HG03520 (cell line): ENCODE results near the gene MTRF1L.
A peak's percentile ranks its signal among the peaks of the same experiment; 100 is the strongest.

Experiments
- ATAC-seq: cut with Tn5 transposase; IDR thresholded peaks from one replicate; pipeline ENCODE4 v1.9.1; 2021; ENCODE audit warnings: mild to moderate bottlenecking, moderate library complexity; ENCODE audit not compliant: unreplicated experiment

Gene MTRF1L

DNA sequence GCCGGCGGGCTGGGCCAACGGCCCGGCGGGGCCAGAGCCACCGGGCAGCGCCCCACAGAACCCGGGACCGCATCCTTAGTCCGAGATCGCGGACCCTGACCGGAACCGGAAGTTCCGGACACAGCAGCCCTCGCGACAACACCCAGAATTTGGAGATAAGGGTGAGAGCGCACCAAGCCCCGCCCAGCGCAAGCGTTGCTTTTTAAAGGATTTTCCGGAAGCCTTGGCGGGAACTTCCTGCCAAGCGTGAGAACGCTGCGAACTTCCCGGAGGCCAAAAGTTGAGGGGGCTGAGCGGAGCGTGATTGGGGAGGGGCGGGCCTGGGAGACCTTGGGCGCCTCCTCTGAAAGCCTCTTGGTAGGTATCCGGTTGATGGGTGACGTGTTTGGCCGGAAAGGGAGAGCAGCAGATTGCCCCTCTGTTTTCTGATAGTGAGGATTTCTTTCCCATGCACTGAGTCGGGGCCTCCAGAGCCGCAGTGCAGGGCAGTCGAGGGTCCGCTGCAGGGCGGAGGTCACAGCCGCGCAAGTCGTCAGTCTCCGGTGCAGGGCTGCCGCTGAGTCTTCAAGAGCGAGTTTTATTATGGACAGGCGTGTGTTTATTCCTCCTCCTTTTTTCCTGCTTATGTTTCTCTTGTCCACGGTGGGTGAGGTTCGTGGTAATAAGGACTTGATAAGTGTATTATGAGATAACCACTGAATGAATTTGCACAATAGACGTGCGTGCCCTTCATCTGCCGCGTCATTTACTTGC lies at the start of gene MTRF1L:
Gene MTRF1L, minus strand, starts transcription at position 97 of the 753 bp plus-strand sequence. Its CDS starts 24 bp downstream, at position 73.
- peak; percentile 94 for ATAC-seq

DNA sequence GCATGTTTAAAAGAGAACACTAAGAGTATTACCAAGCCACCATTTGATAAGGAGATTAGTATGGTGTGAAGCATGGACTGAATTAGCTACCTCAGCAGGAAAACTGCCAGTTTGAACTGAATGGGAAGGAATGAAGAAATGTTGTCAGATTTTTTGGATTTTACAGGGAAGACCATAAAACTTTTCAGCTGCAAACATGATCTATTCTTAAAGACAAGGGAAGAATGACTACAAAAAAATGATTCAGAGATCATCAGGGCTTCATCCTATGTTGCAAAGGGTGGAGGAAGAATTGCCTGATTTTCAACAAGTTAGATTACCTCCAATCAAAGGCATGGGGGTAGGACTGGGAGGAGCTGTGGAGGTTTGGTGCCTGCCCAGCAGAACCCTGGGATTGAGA lies 49.3 kb upstream of the MTRF1L start:
- ATAC-seq: no peak

GRCh38 chr6:153048631-153049030 lies 46.1 kb upstream of the MTRF1L start:
- no peak for ATAC-seq

GRCh38 chr6:153047386-153047785 lies 44.9 kb upstream of the MTRF1L start:
- ATAC-seq: no peak

DNA sequence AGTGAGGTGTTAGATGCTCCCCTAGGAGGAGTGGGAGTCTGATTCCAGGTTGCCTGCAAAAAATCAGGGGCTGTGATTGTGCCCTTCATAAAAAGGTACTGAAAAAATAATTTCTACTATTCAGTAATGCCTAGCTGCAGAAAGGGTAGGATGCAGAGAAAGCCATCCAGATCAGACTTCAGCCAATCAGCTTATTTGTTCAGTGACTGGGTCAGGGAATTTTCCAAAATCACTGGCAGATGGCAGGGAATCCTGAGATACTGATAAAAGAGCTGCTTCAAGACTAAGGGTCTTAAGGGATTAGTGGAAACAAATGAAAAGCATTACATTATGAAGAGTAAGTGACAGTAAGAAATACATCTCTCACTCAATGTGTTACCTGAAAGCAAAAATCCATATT lies 42.8 kb upstream of the MTRF1L start:
- ATAC-seq: no peak

GRCh38 chr6:153044295-153044694 lies 41.8 kb upstream of the MTRF1L start:
- no peak for ATAC-seq

GRCh38 chr6:153043719-153044118 lies 41.2 kb upstream of the MTRF1L start:
- ATAC-seq: no peak

DNA sequence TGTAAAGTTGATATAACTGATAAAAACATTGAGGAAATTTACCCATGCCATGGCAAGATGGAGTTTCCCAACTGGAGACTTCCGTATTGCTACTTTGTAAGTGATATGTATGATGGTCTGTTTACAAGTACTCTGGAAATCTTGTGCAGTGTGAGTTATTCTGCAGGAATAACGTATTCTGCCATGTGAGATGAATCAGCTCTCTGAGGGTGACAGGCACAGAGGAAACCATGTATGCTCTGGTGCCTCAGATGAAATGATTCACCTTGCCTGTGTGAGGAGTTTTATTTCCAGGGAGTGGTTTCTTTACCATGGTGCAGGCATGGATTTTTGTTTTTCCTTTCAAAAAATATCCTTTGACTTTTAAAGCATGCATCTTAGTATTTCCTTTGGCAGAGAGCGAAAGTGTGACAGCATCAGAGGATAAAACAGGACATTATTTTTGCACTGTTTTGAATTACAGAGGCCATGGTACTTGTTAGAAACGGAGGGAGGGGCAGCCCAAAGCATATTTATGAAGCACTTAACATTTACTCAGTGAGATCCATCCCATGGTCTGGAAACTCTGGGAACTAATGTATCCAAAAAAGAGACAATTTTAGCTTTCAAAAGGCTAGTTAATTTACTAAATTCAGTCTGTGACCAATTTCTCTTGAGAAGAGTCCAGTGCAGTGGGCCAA lies 36.0 kb upstream of the MTRF1L start:
- ATAC-seq: no peak

DNA sequence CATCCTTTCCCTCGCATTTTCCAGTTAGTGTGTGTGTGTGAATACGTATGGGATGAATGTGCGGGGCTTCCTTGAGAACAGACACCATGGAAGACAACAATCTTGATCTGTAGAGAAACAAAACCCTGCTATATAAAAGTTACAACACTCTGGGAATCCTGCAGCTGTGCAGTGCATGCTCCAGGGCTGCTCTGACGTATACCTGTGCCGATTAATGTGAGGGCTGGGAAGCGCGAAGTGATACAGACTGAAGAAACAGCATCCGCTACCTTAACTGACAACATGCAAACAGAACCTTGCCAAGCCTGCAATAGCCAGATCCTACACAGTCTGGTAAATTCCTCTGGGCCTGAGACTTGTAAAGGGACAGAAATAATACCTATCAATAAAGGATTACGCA lies 31.6 kb upstream of the MTRF1L start:
- no peak for ATAC-seq

DNA sequence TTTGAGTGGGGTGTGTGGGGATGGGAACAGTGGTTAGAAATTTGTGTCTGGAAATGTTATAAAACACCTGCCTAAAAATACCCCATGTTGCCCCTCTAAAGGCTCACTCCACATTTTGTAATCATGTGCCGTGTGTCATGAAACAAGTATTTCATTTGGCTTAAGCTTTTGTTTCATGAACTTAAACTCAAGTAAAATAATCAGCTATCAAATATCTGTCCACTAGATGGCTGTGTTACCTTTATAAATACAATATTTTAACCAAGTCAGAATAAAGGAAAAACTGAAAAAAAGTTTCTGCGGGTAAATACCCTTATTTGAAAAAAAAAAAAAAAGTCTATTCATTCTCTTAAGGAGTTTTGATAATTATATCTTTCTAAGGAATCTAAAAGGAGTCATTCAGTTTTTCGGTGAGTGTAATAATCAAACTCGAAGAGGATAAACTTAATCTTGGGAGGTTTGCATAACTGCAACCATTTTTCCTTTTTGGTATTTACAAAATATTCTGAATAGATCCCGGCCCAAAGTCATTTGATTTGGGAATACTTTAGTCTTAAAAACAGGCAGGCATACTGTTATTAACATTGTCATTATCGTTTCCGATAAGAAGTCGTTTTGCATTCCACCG lies 29.9 kb upstream of the MTRF1L start:
- no peak for ATAC-seq

DNA sequence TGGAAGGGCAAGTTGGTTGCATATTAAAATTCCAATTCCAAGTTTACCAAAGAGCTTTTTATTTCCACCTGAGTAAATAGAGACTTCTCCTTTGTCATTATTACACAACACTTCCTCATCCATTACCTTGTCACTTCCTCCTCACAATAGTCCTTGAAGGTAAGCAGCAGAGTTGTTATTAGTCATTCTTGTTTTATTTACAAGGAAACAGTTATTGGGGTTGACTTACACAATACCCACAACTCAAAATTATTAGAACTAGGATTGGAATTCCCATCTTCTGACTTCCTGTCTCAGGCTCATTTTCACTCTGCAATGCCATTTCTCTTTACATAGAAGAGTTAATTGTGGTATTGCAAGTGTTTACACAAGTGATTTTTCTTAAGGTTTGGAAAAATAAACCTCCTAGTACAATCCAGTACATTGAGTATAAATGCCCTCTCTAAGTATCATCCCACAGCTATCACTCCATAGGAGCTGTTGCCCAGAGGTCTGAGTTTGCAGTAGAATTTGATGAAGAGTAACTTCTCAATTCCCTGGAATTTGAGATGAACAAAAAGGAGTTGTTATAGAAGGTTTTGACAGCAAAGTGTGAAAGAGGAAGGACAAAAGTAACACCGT lies 28.9 kb upstream of the MTRF1L start:
- no peak for ATAC-seq

- no peak for ATAC-seq
Measured at GRCh38 chr6:153028963-153029362, 26.5 kb upstream of the MTRF1L start.

- ATAC-seq: no peak
Measured at GRCh38 chr6:153028286-153028685, 25.8 kb upstream of the MTRF1L start.

DNA sequence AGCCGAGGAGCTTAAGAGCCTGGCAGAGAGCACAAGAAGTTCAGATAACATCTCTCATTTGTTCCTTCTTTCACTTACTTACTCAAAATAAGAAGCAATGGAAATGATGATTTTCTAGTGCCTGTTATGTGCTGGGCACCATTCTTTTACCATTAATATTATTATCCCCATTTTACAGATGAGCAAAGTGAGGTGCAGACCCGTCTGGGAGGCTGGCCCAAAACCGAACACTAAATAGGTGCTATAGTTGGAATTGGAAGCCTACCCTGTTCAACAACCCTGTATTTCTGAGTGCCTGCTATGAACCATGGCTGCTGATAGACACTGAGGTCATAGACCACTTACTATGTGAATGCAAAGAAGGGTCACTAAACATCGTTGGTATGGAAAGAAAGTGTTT lies 25.0 kb upstream of the MTRF1L start:
- no peak for ATAC-seq

GRCh38 chr6:153024709-153025017 lies 22.2 kb upstream of the MTRF1L start:
- ATAC-seq: no peak

DNA sequence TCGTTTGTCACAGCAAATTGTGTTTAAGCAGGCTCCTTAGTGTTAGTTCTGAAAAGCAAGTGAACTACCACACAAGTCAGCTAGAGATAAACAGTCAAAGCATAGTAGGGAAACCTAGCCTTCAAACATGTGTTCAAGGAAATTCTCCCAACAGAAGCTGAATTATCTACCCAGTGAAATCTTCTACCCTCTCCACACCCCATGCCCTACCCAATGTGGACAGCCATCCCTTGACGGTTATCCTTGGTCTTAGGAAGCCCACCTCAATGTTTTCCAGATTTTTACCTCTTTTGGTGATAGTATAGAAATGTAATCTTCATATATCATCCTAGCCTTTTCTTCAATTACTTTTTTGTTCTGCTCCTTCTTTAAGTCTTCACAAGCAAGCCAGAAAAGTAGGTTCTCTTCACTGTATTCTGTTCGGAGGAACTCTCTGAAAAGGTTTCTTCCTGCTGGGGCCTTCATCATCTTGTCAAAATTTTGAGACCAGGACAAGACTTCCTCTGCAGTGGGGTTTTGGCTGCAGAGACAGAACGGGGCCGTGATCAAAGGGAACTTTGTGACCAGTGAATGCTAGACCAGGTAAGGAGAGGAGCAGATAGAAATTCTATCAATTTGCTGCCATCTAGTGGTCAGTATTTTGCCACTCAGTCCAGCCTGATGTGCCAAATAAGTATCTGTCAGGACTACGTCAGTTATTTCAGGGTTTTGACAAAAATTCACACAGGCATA lies 21.6 kb upstream of the MTRF1L start:
- ATAC-seq: peak; percentile 99

DNA sequence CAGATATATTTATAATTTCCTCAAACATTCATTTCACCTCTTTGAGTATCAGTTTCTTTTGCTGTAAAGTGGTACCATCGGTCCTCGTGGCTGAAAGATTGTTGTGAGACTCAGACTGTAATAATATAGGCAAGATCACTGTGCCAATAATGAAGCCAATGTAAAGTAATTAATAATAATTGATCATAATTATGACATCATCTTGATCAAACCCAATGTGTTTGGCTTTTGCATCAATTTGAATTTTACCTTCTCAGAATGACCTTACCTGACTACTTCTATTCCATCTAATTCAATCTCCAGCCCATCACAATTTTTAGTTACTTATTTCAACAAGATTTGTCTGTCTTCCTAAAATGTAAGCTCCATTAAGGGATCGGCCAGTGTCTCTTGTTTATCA lies 15.8 kb upstream of the MTRF1L start:
- ATAC-seq: no peak

DNA sequence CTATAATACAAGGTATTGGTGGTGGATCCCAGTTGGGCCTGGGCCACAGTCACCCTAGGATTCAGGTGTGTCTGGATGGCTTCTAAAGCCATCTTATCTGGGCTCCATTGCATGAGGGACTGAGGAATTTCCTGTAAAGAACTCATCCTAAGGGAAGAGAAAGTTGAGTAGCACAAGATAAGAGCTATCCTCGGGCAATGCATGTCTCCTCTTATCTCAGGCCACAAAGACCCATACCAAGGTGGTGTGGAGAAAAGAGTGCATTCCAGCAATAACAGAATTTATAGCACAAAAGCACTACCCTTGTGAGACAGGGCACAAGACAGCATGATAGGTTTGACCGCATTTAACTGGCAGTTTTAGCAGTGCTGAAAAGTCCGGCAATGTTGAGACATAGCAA lies 14.3 kb upstream of the MTRF1L start:
- ATAC-seq: no peak

GRCh38 chr6:153015094-153015640 lies 12.7 kb upstream of the MTRF1L start:
- ATAC-seq: no peak

DNA sequence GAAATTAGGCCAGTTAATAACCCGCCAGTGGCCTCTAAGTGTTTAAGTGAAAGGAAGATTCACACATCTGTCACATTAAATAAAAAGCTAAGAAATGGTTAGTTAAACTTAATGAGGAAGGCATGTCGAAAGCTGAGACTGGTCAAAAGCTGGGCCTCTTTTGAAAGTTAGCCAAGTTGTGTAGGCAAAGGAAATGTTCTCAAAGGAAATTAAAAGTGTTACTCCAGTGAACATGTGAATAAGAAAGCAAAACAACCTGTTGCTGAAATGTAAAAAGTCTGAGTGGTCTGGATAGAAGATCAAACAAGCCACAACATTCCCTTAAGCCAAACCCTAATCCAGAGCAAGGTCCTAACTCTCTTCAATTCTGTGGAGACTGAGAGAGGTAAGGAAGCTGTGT lies 10.9 kb upstream of the MTRF1L start:
- no peak for ATAC-seq

- ATAC-seq: no peak
Measured at GRCh38 chr6:153012856-153013255, 10.3 kb upstream of the MTRF1L start.
